Measurements from ENCODE around the gene CPAMD8. TPM values are rescaled to one million over a fixed set of nuclear protein-coding genes. Genes with fewer than 3 reads are reported as not detected.

The CPAMD8 gene
- total RNA-seq: 1.3 and 1.6 TPM in 2 replicates

- intact Hi-C loops (cut with micrococcal nuclease): no loop called here
Observed at GRCh38 chr19:17026706-17027534, at the start of gene CPAMD8. Gene CPAMD8 (minus strand): TSS chr19:17026810. CDS start chr19:17026642, 168 bp downstream.

GRCh38 chr19:17075864-17076542, 49.4 kb upstream of the CPAMD8 start:
- intact Hi-C loops (cut with micrococcal nuclease): loop anchor here (1.0 to 10.0 kb wide), 4 partner anchors 49 to 189 kb away; partner anchors contain the start of genes BABAM1, OCEL1, USE1 and USHBP1

- intact Hi-C loops (cut with micrococcal nuclease): loop anchor here (1.0 to 10.0 kb wide), 3 partner anchors 140 to 190 kb away; partner anchors contain the start of genes BABAM1, OCEL1, USE1 and USHBP1
Observed at GRCh38 chr19:17075035-17075863, 48.6 kb upstream of the CPAMD8 start, which contains the start of the genes HAUS8 and MYO9B. Gene HAUS8 (minus strand): TSS chr19:17075452. CDS start chr19:17075422, 30 bp downstream. Gene MYO9B (plus strand): TSS chr19:17075777. CDS start chr19:17101718, 25,941 bp downstream.

GRCh38 chr19:17074634-17075034, 48.0 kb upstream of the CPAMD8 start:
- intact Hi-C loops (cut with micrococcal nuclease): loop anchor here (1.0 to 10.0 kb wide), 3 partner anchors 141 to 190 kb away; partner anchors contain the start of genes BABAM1, OCEL1, USE1 and USHBP1

- intact Hi-C loops (cut with micrococcal nuclease): loop anchor here (10.0 kb wide), 1 partner anchor 191 kb away; the partner anchor contains the start of genes BABAM1 and USHBP1
Observed at GRCh38 chr19:17073869-17074633, 47.4 kb upstream of the CPAMD8 start.

GRCh38 chr19:17070912-17071311, 44.3 kb upstream of the CPAMD8 start:
- intact Hi-C loops (cut with micrococcal nuclease): loop anchor here (10.0 kb wide), 1 partner anchor 194 kb away; the partner anchor contains the start of genes BABAM1 and USHBP1

- intact Hi-C loops (cut with micrococcal nuclease): loop anchor here (10.0 kb wide), 1 partner anchor 194 kb away; the partner anchor contains the start of genes BABAM1 and USHBP1
Observed at GRCh38 chr19:17070421-17070820, 43.8 kb upstream of the CPAMD8 start.

- intact Hi-C loops (cut with micrococcal nuclease): no loop called here
Observed at GRCh38 chr19:17069193-17069592, 42.6 kb upstream of the CPAMD8 start.

GRCh38 chr19:17063428-17063827, 36.8 kb upstream of the CPAMD8 start:
- intact Hi-C loops (cut with micrococcal nuclease): no loop called here

GRCh38 chr19:17061691-17062090, 35.1 kb upstream of the CPAMD8 start:
- intact Hi-C loops (cut with micrococcal nuclease): no loop called here

- intact Hi-C loops (cut with micrococcal nuclease): no loop called here
Observed at GRCh38 chr19:17061205-17061604, 34.6 kb upstream of the CPAMD8 start.

GRCh38 chr19:17060802-17061201, 34.2 kb upstream of the CPAMD8 start:
- intact Hi-C loops (cut with micrococcal nuclease): no loop called here

- intact Hi-C loops (cut with micrococcal nuclease): no loop called here
Observed at GRCh38 chr19:17058236-17058635, 31.6 kb upstream of the CPAMD8 start.

- intact Hi-C loops (cut with micrococcal nuclease): no loop called here
Observed at GRCh38 chr19:17055636-17056035, 29.0 kb upstream of the CPAMD8 start.

GRCh38 chr19:17054746-17055145, 28.1 kb upstream of the CPAMD8 start:
- intact Hi-C loops (cut with micrococcal nuclease): no loop called here

- intact Hi-C loops (cut with micrococcal nuclease): loop anchor here (1.0 to 2.0 kb wide), 2 partner anchors 274 to 281 kb away; no protein-coding TSS in a partner anchor
Observed at GRCh38 chr19:17052439-17052838, 25.8 kb upstream of the CPAMD8 start.

- intact Hi-C loops (cut with micrococcal nuclease): no loop called here
Observed at GRCh38 chr19:17049711-17050280, 23.2 kb upstream of the CPAMD8 start.

GRCh38 chr19:17048885-17049453, 22.4 kb upstream of the CPAMD8 start:
- intact Hi-C loops (cut with micrococcal nuclease): no loop called here

- intact Hi-C loops (cut with micrococcal nuclease): no loop called here
Observed at GRCh38 chr19:17045907-17046502, 19.4 kb upstream of the CPAMD8 start.

Data from T-helper 2 cell treated with Interferon-gamma antibody and Interleukin-4, amounts not matched to agents 100 ng/mL and 5 ng/mL, for 36 hours (primary cell).